HEK293T (cell line): Measurements from ENCODE around the gene KCNH4.

Experiments used
- BHLHE40 ChIP-seq: fragments of 450-650 bp; IDR thresholded peaks from 2 replicates; pipeline ENCODE4 v1.6.1; 2016; ENCODE audit warnings: mild to moderate bottlenecking, moderate library complexity, borderline replicate concordance
- FOXA1 ChIP-seq: fragments of 450-650 bp; IDR thresholded peaks from 2 replicates; pipeline ENCODE4 v1.6.1; 2016; ENCODE audit warnings: mild to moderate bottlenecking
- HDGF ChIP-seq: fragments of 450-650 bp; IDR thresholded peaks from 2 replicates; pipeline ENCODE4 v1.6.1; 2017; ENCODE audit warnings: antibody characterized with exemption, borderline replicate concordance
- L3MBTL2 ChIP-seq: fragments of 450-650 bp; conservative IDR thresholded peaks from 2 replicates; pipeline ENCODE4 v1.6.1; 2016; ENCODE audit warnings: mild to moderate bottlenecking
- SUZ12 ChIP-seq: fragments of 450-650 bp; IDR thresholded peaks from 2 replicates; pipeline ENCODE4 v1.6.1; 2016; ENCODE audit warnings: mild to moderate bottlenecking
- TARDBP ChIP-seq: fragments of 450-650 bp; IDR thresholded peaks from 2 replicates; pipeline ENCODE4 v1.6.1; 2016
- ZNF384 ChIP-seq: fragments of 450-650 bp; IDR thresholded peaks from 2 replicates; pipeline ENCODE4 v1.6.1; 2016

DNA sequence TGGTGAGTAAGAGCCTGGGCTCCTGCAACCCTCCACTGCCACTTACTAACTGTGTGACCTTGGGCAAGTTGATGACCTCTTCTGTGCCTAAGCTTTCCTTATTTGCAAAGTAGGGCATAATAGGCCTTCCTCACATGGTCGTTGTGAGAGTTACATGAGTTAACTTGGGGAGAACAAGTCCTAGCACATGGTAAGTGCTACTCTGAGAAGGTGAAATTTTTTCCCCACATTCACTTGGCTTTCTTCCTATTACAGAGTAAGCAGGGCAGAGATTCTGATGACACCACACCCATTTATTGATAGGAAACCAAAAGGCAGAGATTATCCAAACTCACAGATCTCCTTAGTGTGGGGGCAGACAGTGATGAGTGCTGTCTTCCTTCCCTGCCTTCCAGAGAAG is 1.6 kb downstream of the KCNH4 start:
- TF ChIP-seq FOXA1 (no peak), SUZ12 (no peak), TARDBP (no peak), HDGF (no peak), BHLHE40 (no peak), ZNF384 (no peak), L3MBTL2 (no peak)
